ENCODE data around the gene NR1I2.

Gene NR1I2

DNA sequence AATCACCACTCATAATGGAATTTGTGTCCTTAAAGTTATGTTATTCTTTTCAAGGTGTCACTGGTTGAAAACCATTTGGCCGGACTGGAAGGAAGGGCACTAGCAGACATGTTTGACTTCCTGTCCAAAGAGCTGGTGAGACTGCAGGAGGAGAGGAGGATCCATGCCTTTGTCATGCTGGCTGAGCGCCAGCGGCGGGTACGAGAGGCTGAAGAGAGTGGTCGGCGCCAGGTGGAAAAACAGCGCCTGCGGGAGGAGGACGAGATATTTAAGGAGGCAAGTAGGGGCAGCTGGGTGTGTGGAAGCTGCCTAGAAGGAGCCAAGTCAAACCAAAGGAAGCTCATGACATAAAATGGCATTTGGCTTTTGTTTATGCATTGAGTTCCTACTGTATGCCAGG lies 38.0 kb upstream of the NR1I2 start:
- TF ChIP-seq SNAI2 (CRISPR knock-in tag; IDR thresholded peaks at IDR 0.05) (no peak), TOX (CRISPR knock-in tag; IDR thresholded peaks at IDR 0.05; ENCODE audit: borderline replicate concordance) (no peak), ISL1 (CRISPR knock-in tag; IDR thresholded peaks at IDR 0.05) (no peak), ZNF8 (CRISPR knock-in tag; IDR thresholded peaks at IDR 0.05) (no peak), BACH2 (CRISPR knock-in tag; IDR thresholded peaks at IDR 0.05; ENCODE audit: borderline replicate concordance) (no peak), PPARA (CRISPR knock-in tag; IDR thresholded peaks at IDR 0.05; ENCODE audit: borderline replicate concordance) (no peak), ZNF565 (CRISPR knock-in tag; conservative IDR thresholded peaks at IDR 0.05; ENCODE audit: low read depth) (no peak), CSDC2 (CRISPR knock-in tag; IDR thresholded peaks at IDR 0.05) (no peak), ESRRG (CRISPR knock-in tag; IDR thresholded peaks at IDR 0.05) (no peak)
- TF ChIP-seq, protein P1, sequence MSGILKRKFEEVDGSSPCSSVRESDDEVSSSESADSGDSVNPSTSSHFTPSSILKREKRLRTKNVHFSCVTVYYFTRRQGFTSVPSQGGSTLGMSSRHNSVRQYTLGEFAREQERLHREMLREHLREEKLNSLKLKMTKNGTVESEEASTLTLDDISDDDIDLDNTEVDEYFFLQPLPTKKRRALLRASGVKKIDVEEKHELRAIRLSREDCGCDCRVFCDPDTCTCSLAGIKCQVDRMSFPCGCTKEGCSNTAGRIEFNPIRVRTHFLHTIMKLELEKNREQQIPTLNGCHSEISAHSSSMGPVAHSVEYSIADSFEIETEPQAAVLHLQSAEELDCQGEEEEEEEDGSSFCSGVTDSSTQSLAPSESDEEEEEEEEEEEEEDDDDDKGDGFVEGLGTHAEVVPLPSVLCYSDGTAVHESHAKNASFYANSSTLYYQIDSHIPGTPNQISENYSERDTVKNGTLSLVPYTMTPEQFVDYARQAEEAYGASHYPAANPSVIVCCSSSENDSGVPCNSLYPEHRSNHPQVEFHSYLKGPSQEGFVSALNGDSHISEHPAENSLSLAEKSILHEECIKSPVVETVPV (CRISPR knock-in tag; IDR thresholded peaks at IDR 0.05) = no peak
- TF ChIP-seq, protein P2, sequence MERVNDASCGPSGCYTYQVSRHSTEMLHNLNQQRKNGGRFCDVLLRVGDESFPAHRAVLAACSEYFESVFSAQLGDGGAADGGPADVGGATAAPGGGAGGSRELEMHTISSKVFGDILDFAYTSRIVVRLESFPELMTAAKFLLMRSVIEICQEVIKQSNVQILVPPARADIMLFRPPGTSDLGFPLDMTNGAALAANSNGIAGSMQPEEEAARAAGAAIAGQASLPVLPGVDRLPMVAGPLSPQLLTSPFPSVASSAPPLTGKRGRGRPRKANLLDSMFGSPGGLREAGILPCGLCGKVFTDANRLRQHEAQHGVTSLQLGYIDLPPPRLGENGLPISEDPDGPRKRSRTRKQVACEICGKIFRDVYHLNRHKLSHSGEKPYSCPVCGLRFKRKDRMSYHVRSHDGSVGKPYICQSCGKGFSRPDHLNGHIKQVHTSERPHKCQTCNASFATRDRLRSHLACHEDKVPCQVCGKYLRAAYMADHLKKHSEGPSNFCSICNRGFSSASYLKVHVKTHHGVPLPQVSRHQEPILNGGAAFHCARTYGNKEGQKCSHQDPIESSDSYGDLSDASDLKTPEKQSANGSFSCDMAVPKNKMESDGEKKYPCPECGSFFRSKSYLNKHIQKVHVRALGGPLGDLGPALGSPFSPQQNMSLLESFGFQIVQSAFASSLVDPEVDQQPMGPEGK (CRISPR knock-in tag; IDR thresholded peaks at IDR 0.05; ENCODE audit: borderline replicate concordance) = no peak
- TF ChIP-seq, protein P3, sequence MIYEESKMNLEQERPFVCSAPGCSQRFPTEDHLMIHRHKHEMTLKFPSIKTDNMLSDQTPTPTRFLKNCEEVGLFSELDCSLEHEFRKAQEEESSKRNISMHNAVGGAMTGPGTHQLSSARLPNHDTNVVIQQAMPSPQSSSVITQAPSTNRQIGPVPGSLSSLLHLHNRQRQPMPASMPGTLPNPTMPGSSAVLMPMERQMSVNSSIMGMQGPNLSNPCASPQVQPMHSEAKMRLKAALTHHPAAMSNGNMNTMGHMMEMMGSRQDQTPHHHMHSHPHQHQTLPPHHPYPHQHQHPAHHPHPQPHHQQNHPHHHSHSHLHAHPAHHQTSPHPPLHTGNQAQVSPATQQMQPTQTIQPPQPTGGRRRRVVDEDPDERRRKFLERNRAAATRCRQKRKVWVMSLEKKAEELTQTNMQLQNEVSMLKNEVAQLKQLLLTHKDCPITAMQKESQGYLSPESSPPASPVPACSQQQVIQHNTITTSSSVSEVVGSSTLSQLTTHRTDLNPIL (CRISPR knock-in tag; IDR thresholded peaks at IDR 0.05; ENCODE audit: low read depth) = no peak
- ATAC-seq = no peak

DNA sequence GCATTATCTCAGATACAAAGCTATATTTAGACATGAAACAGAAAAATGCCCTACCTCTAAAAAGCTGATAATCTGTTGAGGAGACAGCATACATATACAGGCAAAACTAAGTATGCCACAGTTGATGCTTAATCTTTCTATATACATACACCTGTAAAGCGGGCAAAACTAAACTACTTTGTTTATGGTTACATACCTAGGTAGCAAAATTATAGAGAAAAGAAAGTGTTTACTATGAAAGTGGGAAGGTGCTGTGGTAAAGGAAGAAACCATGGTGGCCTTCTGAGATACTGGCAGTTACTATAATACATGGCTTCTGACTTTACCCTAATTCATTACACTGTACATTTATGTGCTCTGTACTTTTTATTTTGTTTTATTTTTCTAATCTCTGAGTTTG lies 36.0 kb upstream of the NR1I2 start:
- TF ChIP-seq, protein P4, sequence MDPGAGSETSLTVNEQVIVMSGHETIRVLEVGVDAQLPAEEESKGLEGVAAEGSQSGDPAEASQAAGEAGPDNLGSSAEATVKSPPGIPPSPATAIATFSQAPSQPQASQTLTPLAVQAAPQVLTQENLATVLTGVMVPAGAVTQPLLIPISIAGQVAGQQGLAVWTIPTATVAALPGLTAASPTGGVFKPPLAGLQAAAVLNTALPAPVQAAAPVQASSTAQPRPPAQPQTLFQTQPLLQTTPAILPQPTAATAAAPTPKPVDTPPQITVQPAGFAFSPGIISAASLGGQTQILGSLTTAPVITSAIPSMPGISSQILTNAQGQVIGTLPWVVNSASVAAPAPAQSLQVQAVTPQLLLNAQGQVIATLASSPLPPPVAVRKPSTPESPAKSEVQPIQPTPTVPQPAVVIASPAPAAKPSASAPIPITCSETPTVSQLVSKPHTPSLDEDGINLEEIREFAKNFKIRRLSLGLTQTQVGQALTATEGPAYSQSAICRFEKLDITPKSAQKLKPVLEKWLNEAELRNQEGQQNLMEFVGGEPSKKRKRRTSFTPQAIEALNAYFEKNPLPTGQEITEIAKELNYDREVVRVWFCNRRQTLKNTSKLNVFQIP (CRISPR knock-in tag; IDR thresholded peaks at IDR 0.05; ENCODE audit: borderline replicate concordance, low read depth) = no peak
- no peak for ATAC-seq

DNA sequence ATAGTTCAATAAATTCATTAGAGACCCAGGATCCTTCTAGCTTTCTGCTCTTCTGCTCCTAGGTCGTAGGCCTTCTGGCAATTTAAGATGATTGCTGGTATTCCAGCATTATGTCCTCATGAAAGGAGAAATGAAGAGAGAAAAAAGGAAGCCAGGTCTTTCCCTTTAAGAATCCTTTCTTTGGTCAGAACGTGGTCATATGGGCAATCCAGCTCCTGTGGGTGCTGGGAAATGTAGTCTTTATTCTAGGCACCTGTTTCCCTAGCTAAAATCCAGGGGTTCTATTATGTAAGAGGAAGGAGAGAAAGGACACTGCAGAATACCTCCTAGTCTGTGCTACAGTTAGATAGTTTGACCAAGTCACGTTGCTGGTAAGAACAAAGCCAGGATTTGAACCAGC lies 35.5 kb upstream of the NR1I2 start:
- TF ChIP-seq, protein P2 (CRISPR knock-in tag; IDR thresholded peaks at IDR 0.05; ENCODE audit: borderline replicate concordance) = no peak
- TF ChIP-seq OSR1 (CRISPR knock-in tag; IDR thresholded peaks at IDR 0.05) = no peak
- TF ChIP-seq BACH2 (CRISPR knock-in tag; IDR thresholded peaks at IDR 0.05; ENCODE audit: borderline replicate concordance) = no peak
- TF ChIP-seq, protein P5, sequence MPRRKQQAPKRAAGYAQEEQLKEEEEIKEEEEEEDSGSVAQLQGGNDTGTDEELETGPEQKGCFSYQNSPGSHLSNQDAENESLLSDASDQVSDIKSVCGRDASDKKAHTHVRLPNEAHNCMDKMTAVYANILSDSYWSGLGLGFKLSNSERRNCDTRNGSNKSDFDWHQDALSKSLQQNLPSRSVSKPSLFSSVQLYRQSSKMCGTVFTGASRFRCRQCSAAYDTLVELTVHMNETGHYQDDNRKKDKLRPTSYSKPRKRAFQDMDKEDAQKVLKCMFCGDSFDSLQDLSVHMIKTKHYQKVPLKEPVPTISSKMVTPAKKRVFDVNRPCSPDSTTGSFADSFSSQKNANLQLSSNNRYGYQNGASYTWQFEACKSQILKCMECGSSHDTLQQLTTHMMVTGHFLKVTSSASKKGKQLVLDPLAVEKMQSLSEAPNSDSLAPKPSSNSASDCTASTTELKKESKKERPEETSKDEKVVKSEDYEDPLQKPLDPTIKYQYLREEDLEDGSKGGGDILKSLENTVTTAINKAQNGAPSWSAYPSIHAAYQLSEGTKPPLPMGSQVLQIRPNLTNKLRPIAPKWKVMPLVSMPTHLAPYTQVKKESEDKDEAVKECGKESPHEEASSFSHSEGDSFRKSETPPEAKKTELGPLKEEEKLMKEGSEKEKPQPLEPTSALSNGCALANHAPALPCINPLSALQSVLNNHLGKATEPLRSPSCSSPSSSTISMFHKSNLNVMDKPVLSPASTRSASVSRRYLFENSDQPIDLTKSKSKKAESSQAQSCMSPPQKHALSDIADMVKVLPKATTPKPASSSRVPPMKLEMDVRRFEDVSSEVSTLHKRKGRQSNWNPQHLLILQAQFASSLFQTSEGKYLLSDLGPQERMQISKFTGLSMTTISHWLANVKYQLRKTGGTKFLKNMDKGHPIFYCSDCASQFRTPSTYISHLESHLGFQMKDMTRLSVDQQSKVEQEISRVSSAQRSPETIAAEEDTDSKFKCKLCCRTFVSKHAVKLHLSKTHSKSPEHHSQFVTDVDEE (CRISPR knock-in tag; IDR thresholded peaks at IDR 0.05) = no peak
- no peak for TF ChIP-seq ZNF8 (CRISPR knock-in tag; IDR thresholded peaks at IDR 0.05)
- TF ChIP-seq CSDC2 (CRISPR knock-in tag; IDR thresholded peaks at IDR 0.05) = no peak
- no peak for TF ChIP-seq SNAI2 (CRISPR knock-in tag; IDR thresholded peaks at IDR 0.05)
- TF ChIP-seq, protein P1 (CRISPR knock-in tag; IDR thresholded peaks at IDR 0.05) = no peak
- TF ChIP-seq ARNTL (CRISPR knock-in tag; IDR thresholded peaks at IDR 0.05; ENCODE audit: borderline replicate concordance, low read depth) = no peak
- no peak for TF ChIP-seq PPARA (CRISPR knock-in tag; IDR thresholded peaks at IDR 0.05; ENCODE audit: borderline replicate concordance)
- TF ChIP-seq ZNF565 (CRISPR knock-in tag; conservative IDR thresholded peaks at IDR 0.05; ENCODE audit: low read depth) = no peak
- no peak for TF ChIP-seq RARB (CRISPR knock-in tag; IDR thresholded peaks at IDR 0.05)
- no peak for TF ChIP-seq TCF4 (CRISPR knock-in tag; IDR thresholded peaks at IDR 0.05; ENCODE audit: borderline replicate concordance)
- TF ChIP-seq, protein P3 (CRISPR knock-in tag; IDR thresholded peaks at IDR 0.05; ENCODE audit: low read depth) = no peak
- TF ChIP-seq TOX (CRISPR knock-in tag; IDR thresholded peaks at IDR 0.05; ENCODE audit: borderline replicate concordance) = no peak
- ATAC-seq = no peak

Measured in SK-N-SH treated with all-trans-retinoic acid at 6 μM for 48 hours (cell line).